Neutrophil (primary cell): ENCODE data around the gene TMEM132E.

ENCODE experiments used
- H3K27ac ChIP-seq: fragments of 200-600 bp; sonication (generic); 2 replicates; pipeline ENCODE4 v1.5.1; 2016; ENCODE audit warnings: mild to moderate bottlenecking, moderate library complexity
- H3K27me3 ChIP-seq: fragments of 200-600 bp; sonication (generic); 2 replicates; pipeline ENCODE4 v1.6.0; 2016; ENCODE audit warnings: mild to moderate bottlenecking
- H3K36me3 ChIP-seq: fragments of 200-600 bp; sonication (generic); 2 replicates; pipeline ENCODE4 v1.5.1; 2017
- H3K4me1 ChIP-seq, 2 experiments: fragments of 200-600 bp in 1 of 2; sonication (generic) in 1 of 2; 1 replicate in 1 of 2; 2 replicates in 1 of 2; pipeline versions ENCODE4 v1.5.1 to v1.6.1; 2013 to 2016; ENCODE audit warnings: low read depth in 1 of 2, low read length in 1 of 2, mild to moderate bottlenecking in 1 of 2, moderate library complexity in 1 of 2; ENCODE audit not compliant: control insufficient read depth in 1 of 2, insufficient read depth in 1 of 2
- H3K4me3 ChIP-seq, 2 experiments: fragments of 200-600 bp in 1 of 2; sonication (generic) in 1 of 2; 1 replicate in 1 of 2; 2 replicates in 1 of 2; pipeline ENCODE4 v1.5.1; 2013 to 2016; ENCODE audit warnings: low read depth in 1 of 2, low read length in 1 of 2, mild to moderate bottlenecking in 1 of 2, moderate library complexity in 1 of 2
- H3K9me3 ChIP-seq: fragments of 200-600 bp; sonication (generic); 2 replicates; pipeline ENCODE4 v1.5.1; 2016
- TF ChIP-seq, protein P1 (sequence below): fragments of 200-600 bp; sonication (generic); IDR thresholded peaks from 2 replicates; pipeline ENCODE4 v1.5.1; 2016; ENCODE audit warnings: antibody characterized with exemption

Gene TMEM132E

DNA sequence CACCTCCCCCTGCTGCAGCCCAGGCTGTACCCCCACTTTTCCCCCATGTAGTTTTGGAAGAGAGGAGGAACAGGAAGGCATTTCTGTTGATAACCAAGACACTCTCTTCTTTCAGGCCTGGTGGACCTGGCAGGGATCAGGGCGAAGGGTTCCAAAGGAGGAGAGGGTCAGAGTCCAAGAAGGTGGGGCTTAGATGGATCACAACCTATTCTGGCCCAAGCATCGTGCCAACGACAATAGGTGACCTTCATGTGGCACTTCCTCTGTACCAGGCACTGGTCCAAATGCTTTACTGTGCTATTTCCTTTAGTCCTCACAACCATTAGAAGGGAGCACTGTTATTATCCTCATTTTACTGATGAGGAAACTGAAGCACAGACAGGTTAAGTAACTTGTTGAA, 84.3 kb downstream of the TMEM132E start:
- Histone ChIP-seq H3K27me3 (peaks cover 45% of the 10 kb centered on the region), H3K4me3 (no peak overlapping the region), H3K9me3 (no peaks in the 10 kb centered on the region), H3K36me3 (no peaks in the 10 kb centered on the region), H3K27ac (no peak overlapping the region), H3K4me1 (peaks cover 2 to 25% of the 10 kb centered on the region in 2 experiments)
- TF ChIP-seq, protein P1, sequence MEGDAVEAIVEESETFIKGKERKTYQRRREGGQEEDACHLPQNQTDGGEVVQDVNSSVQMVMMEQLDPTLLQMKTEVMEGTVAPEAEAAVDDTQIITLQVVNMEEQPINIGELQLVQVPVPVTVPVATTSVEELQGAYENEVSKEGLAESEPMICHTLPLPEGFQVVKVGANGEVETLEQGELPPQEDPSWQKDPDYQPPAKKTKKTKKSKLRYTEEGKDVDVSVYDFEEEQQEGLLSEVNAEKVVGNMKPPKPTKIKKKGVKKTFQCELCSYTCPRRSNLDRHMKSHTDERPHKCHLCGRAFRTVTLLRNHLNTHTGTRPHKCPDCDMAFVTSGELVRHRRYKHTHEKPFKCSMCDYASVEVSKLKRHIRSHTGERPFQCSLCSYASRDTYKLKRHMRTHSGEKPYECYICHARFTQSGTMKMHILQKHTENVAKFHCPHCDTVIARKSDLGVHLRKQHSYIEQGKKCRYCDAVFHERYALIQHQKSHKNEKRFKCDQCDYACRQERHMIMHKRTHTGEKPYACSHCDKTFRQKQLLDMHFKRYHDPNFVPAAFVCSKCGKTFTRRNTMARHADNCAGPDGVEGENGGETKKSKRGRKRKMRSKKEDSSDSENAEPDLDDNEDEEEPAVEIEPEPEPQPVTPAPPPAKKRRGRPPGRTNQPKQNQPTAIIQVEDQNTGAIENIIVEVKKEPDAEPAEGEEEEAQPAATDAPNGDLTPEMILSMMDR = no peak

DNA sequence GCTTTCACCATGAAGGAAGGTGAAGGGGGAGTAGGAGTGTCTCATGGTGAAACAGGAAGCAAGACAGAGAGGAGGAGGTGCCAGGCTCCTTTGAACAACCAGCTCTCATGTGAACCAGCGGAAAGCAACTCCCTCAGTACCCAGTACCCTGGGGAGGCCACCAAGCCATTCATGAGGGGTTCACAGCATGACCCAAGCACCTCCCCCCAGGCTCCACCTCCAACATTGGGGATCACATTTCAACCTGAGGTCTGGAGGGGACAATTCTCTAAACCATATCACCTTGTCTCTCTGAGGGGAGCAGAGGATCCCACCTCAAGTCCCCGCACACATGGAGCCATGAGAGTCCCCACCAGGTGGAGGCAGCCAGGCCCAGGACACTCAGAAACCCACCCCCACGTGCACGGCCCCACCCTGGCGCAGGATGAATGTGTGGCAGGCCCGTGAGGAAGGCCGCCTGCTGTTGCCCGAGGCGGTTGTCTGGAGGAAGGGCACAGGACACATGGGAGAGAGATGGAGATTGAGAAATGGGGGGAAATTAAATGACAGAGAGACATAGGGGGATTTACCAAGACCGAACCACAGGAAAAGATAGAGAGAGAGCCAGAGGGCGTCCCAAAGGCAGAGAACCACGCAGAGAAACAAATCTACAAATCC, 85.9 kb downstream of the TMEM132E start:
- Histone ChIP-seq H3K4me1 (peaks cover 2 to 25% of the 10 kb centered on the region in 2 experiments), H3K9me3 (no peaks in the 10 kb centered on the region), H3K27me3 (peaks cover 44% of the 10 kb centered on the region), H3K4me3 (no peak overlapping the region), H3K27ac (peak overlapping the region; percentile 3), H3K36me3 (no peaks in the 10 kb centered on the region)
- TF ChIP-seq, protein P1 = no peak

DNA sequence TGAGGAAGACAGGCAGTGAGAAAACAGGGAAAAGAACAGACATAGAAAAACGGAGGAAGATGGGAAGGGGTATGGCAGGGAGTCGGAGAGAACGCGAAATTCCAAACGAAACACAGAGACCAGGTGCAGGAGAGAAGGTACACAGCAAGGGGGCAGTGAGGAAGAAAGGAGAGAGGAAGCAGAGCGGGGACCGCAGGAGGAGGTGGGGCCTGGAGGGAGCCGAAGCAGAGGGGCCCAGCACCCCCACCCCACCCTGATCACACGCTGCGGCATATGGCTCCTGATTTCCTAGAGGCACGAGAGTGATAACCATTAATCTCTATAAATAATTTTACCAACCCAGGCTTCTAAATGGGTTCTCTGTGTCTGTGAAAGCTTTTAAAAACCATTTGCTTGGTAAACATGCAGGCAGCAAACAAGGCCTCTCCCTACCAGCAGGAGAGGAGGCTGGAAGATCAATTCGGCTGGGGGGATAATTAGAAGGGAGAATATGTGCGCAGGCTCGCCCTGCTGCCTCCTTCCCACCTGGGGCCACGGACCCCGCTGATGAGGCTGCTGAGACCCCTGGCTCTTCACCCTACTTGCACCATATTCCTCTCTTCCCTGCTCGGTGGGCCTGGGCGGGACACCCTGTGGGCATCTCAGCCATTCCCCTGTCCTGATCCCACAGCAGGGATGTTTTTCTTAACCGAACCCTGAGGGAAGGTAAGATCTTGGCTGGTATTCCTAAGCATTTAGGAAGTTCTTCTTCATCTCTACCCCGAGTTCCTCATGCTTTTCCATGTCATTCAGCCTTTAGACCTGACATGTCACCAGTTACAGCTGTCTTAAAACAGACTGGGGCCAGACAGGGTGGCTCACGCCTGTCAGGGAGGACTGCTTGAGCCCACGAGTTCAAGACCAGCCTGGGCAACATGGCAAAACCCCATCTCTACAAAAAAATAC, 86.7 kb downstream of the TMEM132E start:
- peaks cover 42% of the 10 kb centered on the region for H3K27me3 ChIP-seq
- TF ChIP-seq, protein P1 = no peak
- no peak overlapping the region for H3K4me3 ChIP-seq
- no peaks in the 10 kb centered on the region for H3K9me3 ChIP-seq
- H3K27ac ChIP-seq = no peak overlapping the region
- no peaks in the 10 kb centered on the region for H3K36me3 ChIP-seq
- peaks cover 2 to 25% of the 10 kb centered on the region in 2 experiments for H3K4me1 ChIP-seq

DNA sequence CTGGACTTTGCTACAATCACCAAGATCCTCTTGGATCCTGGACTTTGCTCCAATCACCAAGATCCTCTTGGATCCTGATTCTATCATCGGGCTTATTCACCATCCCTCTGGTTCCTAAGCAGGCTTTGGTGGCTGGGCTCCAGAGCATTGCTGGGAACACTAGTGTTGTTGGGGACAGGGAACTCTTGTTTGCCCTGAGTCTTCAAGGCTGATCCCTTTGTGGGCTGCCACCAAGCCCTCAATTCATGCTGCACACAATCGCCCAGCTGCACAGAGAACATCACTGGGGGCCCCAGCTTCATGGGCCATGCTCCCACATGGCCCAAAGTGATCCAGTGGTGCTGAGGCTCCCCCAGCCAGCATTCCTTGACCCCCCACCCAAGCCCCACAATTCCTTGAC, 88.3 kb downstream of the TMEM132E start:
- H3K27ac ChIP-seq = no peak overlapping the region
- H3K9me3 ChIP-seq = no peaks in the 10 kb centered on the region
- H3K27me3 ChIP-seq = peaks cover 42% of the 10 kb centered on the region
- TF ChIP-seq, protein P1 = no peak
- no peaks in the 10 kb centered on the region for H3K36me3 ChIP-seq
- no peak overlapping the region for H3K4me3 ChIP-seq
- peaks cover 2 to 25% of the 10 kb centered on the region in 2 experiments for H3K4me1 ChIP-seq

DNA sequence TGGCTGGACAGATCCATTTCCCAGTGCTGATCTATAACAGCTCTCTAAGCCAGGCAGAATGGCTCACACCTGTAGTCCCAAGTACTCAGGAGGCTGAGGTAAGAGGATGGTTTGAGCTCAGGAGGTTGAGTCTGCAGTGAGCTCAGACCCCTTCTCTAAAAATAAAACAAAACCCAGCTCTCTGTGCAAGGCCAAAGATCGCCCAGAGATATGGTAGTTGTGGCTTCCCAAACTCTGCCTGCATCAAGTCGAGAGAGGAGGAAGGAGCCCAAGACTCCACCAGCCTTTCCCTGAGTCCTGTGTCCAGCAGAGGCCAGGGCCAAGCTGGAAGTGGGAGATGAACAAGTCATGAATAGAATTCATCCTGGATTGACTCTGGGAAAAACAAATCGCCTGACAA, 88.8 kb downstream of the TMEM132E start:
- TF ChIP-seq, protein P1 = no peak
- Histone ChIP-seq H3K36me3 (no peaks in the 10 kb centered on the region), H3K4me3 (no peak overlapping the region), H3K4me1 (peaks cover 2 to 25% of the 10 kb centered on the region in 2 experiments), H3K9me3 (no peaks in the 10 kb centered on the region), H3K27ac (no peak overlapping the region), H3K27me3 (peaks cover 42% of the 10 kb centered on the region)
